ENCODE data around the gene COQ9.

Gene COQ9

DNA sequence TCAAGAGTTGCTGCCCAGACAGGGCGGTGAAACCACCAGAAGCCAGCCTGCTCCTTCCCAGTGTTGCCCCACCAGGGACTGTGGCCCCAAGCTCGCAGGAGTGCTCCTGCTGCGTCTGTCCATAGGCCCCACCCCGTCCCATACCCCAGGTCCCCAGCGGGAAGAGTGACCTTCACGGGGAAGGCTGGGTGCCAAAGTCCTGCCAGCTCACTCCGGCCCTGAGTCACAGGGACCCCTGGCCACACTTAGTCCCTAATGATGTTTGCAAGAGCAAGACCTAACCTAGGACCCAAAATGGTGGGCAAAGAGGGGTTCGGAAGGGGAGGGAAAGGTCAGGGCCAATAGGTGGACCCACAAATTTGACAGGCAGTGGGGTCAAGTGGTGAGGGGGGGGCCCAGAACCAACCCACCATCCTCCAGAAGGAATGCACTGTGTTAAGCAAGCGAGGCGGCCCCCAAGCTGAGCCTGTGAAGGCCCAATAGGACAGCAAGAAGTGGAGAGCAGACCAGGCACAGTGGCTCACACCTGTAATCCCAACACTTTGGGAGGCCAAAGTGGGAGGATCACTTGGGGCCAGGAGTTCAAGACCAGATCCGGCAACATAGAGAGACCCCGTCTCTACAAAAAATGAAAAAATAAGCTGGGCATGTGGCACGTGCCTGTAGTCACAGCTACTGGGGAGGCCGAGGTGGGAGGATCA lies 35.7 kb downstream of the COQ9 start:
- H3K27ac Mint-ChIP-seq, result no peak overlapping the region
- no peak for TF ChIP-seq CTCF (IDR thresholded peaks at IDR 0.05; ENCODE audit: unreplicated experiment in 3 of 3)
- peak overlapping the region; percentile 50 to 80 (median 75) for H3K4me3 Mint-ChIP-seq
- no peaks in the 10 kb centered on the region for H3K9me3 Mint-ChIP-seq
- H3K4me1 Mint-ChIP-seq, result peaks cover 30% of the 10 kb centered on the region
- peaks cover 3% of the 10 kb centered on the region for H3K27me3 Mint-ChIP-seq (ENCODE audit: low read depth)
- no peaks in the 10 kb centered on the region for H3K36me3 Mint-ChIP-seq (ENCODE audit: low read depth)

DNA sequence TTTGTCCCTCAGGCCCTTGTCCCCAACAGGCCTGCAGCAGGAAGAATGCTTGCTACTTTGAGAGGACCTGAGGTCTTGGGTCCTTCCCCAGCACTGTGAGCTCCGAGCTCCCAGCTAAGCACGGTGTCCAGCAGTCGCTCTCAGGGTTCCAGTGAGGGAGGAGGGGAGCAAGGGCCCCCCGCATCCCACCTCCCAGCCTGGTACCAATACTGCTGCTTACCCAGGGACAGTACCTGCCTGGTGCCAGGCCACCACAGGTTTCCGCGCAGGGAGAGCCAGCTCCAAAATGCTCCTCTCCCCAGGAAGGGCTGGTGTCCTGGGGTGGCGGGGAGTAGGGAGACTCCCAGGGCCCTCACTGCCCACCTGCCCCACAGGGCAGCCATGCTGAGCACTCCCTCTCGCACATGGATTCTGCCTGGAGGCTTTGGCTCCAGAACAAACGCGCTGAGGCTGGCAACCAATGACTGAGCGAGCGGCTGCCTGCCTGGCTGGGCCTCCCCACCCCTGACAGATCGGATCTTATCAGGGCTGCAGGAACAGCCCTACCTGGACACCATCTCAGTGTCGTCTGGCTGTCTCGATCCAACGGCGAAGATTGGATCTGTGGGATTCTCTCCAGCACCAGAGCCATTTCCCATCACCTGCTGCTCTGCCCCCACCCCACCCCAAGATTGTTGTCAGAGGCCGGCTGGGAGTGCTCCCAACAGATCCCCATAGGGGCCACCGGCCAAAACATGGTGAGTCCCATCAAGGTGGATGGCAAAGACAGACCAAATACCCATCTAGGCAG lies 36.6 kb downstream of the COQ9 start:
- Mint-ChIP-seq H3K27me3 (ENCODE audit: low read depth) (peaks cover 7% of the 10 kb centered on the region), H3K9me3 (no peaks in the 10 kb centered on the region), H3K4me3 (peak overlapping the region; percentile 66 to 92 (median 88)), H3K27ac (peak overlapping the region in 1 of 3 experiments; percentile 39), H3K36me3 (ENCODE audit: low read depth) (no peaks in the 10 kb centered on the region), H3K4me1 (peaks cover 29% of the 10 kb centered on the region)
- no peak for TF ChIP-seq CTCF (IDR thresholded peaks at IDR 0.05; ENCODE audit: unreplicated experiment in 3 of 3)

DNA sequence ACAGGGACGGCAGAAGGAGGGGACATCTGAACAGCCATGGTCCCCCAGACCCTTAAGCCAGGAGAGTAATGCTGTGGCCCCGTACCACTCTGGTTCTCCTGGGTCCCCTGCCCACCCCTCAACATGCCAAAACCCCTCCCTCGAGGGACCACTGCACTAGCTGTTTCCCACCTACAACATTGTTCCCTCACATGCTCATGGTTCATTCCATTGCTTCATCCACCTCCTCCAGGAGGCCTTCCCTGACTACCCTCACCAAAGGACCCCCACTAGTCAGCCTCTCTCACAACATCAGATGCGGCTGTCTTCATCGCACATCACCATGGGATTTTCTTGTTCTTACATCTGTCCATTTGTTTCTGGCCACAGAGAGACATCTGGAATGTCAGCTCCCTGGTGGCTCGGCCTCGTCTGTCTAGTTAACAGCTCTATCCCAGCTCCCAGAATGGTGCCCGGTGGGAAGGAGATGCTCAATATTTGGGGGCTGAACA lies 37.3 kb downstream of the COQ9 start:
- H3K9me3 Mint-ChIP-seq, result no peaks in the 10 kb centered on the region
- H3K4me3 Mint-ChIP-seq, result peak overlapping the region; percentile 88 to 97 (median 92)
- peaks cover 25% of the 10 kb centered on the region for H3K4me1 Mint-ChIP-seq
- no peak for TF ChIP-seq CTCF (IDR thresholded peaks at IDR 0.05; ENCODE audit: unreplicated experiment in 3 of 3)
- peak overlapping the region in 1 of 3 experiments; percentile 6 for H3K27ac Mint-ChIP-seq
- H3K36me3 Mint-ChIP-seq (ENCODE audit: low read depth), result no peaks in the 10 kb centered on the region
- H3K27me3 Mint-ChIP-seq (ENCODE audit: low read depth), result peaks cover 7% of the 10 kb centered on the region

- peak overlapping the region; percentile 24 to 73 (median 54) for H3K27ac Mint-ChIP-seq
- H3K4me1 Mint-ChIP-seq, result peaks cover 20% of the 10 kb centered on the region
- peaks cover 7% of the 10 kb centered on the region for H3K27me3 Mint-ChIP-seq (ENCODE audit: low read depth)
- H3K4me3 Mint-ChIP-seq, result peak overlapping the region; percentile 88 to 97 (median 92)
- no peaks in the 10 kb centered on the region for H3K36me3 Mint-ChIP-seq (ENCODE audit: low read depth)
- H3K9me3 Mint-ChIP-seq, result no peaks in the 10 kb centered on the region
- no peak for TF ChIP-seq CTCF (IDR thresholded peaks at IDR 0.05; ENCODE audit: unreplicated experiment in 3 of 3)
Measured at GRCh38 chr16:57485091-57485915, 38.0 kb downstream of the COQ9 start.

GRCh38 chr16:57485916-57486857 lies 38.9 kb downstream of the COQ9 start, which contains the start of gene DOK4:
TSS of gene DOK4 (minus strand) at chr16:57486493. CDS start at chr16:57479507, 6,986 bp downstream.
- H3K27ac Mint-ChIP-seq, result peak within 1 kb of the TSS; percentile 67 to 92 (median 80)
- peaks cover 20% of the 10 kb centered on the region for H3K4me1 Mint-ChIP-seq
- H3K9me3 Mint-ChIP-seq, result no peaks in the 10 kb centered on the region
- peak within 1 kb of the TSS; percentile 88 to 97 (median 92) for H3K4me3 Mint-ChIP-seq
- no peak for TF ChIP-seq CTCF (IDR thresholded peaks at IDR 0.05; ENCODE audit: unreplicated experiment in 3 of 3)
- H3K27me3 Mint-ChIP-seq (ENCODE audit: low read depth), result peaks cover 7% of the 10 kb centered on the region
- H3K36me3 Mint-ChIP-seq (ENCODE audit: low read depth), result no peaks in the 10 kb centered on the region
